ENCODE data around the gene SPTBN4.

Gene SPTBN4

DNA sequence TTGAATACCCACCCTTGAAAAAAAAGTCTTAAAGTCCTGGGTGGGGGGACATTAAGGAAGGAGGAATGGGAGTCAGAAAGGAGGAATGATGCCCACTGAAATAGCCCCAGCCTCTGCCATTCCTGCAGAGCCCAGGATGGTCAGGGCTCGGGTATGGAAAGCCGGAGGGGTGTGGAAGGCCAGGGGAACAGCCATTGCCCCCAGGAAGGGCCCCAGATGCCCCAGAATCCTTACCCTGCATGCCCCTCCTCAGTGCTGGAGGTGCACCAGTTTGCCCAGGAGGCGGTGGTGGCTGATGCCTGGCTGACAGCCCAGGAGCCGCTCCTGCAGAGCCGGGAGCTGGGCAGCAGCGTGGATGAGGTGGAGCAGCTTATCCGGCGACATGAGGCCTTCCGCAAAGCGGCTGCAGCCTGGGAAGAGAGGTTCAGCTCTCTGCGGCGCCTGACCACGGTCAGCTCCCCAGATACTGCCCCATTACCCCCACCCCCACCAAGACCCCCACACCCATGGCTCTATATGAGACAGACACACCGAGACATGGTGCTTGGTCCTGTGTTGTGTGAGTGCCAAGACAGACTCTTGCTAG, 99.2 kb downstream of the SPTBN4 start:
- no peak for DNase-seq

DNA sequence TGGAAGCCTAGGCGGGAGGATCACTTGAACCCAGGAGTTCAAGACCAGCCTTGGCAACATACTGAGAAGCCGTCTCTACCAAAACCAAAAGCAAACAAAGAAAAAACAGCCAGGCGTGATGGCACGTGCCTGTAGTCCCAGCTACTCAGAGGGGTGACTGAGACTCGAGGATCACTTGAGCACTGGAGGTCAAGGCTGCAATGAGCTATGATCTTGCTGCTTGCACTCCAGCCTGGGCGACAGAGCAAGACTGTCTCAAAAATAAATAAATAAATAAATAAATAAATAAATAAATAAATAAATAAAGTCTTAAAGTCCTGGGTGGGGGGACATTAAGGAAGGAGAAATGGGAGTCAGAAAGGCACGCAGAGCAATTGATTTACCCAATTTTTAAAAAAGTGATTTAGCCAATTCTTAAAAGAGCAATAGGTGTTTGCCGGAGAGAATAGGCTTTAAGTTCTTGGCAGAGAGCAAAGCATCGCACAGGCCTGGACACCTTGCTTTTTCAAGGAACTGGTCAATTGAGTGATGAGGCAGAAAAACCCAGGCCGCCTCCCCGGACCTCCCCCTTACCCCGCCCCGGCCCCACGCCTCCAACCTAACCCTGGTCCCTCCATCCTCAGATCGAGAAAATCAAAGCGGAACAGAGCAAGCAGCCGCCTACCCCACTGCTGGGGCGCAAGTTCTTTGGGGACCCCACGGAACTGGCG, 100.4 kb downstream of the SPTBN4 start:
- no peak for DNase-seq

DNA sequence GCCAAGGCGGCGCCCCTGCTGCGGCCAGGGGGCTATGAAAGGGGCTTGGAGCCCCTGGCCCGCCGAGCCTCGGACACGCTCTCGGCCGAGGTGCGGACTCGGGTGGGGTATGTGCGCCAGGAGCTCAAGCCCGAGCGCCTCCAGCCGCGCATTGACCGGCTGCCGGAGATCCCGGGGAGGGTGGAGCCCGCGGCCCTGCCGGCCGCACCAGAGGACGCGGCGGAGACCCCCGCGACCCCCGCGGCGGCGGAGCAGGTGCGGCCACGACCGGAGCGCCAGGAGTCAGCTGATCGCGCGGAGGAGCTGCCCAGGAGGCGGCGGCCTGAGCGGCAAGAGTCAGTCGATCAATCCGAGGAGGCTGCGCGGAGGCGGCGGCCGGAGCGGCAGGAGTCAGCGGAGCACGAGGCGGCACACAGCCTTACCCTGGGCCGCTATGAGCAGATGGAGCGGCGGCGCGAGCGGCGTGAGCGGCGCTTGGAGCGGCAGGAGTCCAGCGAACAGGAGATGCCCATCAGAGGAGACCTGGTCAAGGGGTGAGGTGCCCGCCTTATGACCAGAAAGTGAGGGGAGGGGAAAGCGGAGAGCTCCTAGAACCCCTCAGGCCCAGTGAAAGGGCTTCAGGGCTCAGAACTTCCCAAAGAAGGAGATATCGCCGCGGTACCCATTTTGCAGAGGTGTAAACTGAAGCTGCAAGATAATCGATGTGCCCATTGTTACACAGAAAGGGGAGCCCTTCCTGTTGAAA, 101.1 kb downstream of the SPTBN4 start:
- DNase-seq = no peak

DNA sequence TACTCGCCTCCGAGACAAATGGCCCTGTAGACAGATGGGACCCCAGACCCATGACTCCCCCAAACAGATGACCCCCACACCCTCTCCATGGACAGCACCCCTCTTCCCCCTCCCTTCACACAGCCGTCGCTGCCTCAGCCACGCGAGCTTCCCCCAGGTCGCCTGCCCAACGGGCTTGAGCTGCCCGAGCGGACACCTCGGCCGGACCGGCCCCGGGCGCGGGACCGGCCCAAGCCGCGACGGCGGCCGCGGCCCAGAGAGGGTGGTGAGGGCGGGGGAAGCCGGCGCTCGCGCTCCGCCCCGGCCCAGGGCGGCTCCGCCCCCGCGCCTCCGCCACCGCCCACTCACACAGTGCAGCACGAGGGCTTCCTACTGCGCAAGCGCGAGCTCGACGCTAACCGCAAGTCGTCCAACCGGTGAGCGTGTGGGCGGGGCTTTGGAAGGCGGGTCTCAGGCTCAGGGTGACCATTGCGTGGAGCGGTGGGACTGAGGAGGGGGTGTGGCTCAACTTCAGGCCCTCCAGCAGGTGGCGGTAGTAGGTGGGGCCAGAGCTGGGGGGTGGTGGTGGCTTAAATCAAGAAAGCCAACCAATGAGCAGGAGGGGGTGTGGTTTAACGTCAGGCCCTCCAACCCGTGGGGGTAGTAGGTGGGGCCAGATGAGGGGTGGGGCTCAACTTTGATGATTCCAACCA, 103.7 kb downstream of the SPTBN4 start:
- peak; percentile 99 for DNase-seq

DNA sequence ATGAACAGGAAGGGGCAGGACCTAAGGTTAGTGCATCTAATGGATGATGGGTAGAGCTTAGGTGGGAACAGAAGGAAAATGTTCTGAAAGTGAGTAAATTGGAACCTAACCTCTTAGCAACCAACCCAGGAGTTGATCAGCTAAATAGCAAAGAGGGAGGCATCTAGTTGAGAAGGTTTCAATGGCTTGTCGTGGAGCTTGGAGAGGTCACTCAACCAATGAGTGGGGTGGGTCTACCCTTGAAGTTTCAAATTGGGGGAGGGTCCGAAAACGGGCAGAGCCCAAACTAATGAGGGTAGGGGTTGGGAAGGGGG, 104.2 kb downstream of the SPTBN4 start:
- no peak for DNase-seq

DNA sequence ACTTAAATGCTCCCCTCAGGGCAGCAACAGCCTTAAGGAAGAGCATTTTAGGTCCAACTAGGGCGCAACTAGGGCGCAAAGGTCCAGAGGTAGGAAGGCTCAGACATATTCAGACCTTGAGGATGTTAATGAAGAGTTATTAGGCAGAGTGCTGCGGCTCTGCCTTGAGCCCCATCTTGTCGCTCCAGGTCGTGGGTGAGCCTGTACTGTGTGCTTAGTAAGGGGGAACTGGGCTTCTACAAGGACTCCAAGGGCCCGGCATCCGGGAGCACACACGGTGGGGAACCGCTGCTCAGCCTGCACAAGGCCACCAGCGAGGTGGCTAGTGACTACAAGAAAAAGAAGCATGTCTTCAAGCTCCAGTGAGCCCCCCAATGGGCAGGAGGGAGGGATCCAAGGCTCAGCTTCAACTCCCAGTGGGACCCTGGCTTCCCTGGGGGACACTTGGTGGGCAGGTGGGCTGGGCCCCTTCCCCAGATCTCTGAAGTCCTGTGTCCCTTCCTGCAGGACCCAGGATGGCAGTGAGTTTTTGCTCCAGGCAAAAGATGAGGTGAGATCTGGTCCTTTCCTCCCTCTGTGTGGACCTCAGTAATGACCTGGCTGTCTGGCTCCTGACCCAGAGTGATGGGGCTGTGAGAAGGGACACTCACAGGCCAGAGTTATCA, 105.2 kb downstream of the SPTBN4 start:
- DNase-seq = no peak

DNA sequence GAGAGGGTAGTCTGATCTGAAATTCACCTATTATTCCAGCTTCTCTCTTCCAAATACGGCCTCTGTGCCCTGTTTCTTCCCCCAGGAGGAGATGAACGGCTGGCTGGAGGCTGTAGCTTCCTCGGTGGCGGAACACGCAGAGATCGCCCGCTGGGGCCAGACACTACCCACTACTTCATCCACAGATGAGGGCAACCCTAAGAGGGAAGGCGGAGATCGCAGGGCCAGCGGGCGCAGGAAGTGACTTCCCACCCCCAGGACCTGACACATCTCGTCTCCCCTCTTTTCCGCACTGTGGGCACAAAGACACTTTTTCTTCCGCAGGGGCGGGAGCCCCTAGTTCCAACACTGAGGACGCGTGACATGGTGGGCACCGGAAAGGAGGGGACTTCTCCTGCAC, 108.5 kb downstream of the SPTBN4 start:
- DNase-seq = no peak

DNA sequence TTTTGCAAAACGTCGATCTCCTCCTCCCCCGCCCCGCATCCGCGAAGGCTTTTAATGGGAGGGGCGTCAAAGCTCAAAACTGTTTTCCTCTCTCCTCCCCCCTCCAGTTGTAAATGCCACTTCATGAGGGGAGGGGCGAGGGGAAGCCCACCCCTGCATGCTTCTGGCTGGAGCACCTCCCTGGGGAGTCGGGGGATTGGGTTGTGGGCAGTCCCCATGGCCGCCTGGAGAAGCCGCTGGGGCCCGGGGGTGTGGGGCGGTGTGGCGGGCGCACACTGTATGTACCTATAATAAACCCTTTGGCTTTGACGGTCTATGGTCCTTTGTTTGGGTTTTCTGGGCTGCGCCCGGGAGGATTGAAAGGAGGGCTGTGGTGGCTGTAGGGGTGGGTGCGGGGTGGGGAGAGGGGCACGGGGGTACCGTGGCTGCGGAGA, 109.4 kb downstream of the SPTBN4 start:
- DNase-seq = no peak

DNA sequence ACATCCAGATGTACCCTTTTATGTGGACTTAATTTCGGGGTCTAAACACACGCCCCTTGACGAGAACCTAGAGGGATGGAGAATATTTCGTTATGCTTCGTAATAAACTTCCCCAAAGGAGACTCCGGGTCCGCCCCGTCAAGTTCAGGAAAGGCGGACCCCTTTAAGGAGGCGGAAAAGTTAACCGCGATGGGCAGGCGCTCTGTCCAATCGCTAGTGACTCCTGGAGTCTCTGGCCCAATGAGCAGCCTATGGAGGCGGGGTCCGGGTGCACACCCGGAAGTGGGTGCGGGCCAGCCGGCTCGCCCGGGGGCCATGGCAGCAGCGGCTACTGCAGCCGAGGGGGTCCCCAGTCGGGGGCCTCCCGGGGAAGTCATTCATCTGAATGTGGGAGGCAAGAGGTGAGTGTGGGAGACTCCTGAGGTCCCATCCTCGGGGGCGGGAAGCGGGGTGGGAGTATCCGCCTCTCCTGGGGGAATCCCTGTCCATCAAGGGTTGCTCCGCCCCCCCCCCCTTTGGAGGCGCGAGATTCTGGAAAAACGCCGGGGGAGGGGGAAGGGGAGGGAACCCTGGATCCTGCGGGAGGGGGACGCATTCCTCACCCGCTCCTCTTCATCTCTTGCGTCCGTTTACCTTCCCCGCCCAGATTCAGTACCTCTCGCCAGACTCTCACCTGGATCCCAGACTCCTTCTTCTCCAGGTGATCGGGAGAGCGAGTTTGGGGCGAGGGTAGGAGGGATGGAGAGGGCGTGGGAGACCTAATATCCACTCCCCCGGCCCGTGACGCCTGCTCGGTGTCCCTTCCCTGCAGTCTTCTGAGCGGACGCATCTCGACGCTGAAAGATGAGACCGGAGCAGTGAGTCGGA, 110.0 kb downstream of the SPTBN4 start, which contains the start of gene SHKBP1:
Gene SHKBP1 (plus strand): TSS at position 289 of the 867 bp plus-strand sequence. CDS start 27 bp downstream, at position 316.
- DNase-seq = peak; percentile 95

DNA sequence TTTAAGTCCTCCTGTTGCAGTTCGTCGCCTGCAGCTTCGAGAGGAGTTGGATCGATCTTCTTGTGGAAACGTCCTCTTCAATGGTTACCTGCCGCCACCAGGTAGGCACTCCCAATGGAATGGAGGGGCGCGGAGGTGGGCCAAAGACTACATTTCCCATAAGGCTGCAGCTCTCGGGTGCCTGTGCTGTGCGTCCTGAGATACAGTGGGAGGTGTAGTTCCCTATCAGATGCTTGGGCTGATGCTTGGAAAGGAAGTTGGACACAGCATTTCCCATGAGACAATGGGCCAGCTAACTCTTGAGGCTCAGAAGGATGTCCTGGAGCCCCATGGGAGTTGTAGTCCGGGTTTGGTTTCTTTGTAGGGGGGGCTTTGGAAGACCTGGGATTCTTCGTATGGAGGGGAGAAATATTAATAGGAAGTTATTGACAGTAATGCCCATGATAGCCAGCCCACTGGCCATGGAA, 111.7 kb downstream of the SPTBN4 start:
- DNase-seq = peak; percentile 63

DNA sequence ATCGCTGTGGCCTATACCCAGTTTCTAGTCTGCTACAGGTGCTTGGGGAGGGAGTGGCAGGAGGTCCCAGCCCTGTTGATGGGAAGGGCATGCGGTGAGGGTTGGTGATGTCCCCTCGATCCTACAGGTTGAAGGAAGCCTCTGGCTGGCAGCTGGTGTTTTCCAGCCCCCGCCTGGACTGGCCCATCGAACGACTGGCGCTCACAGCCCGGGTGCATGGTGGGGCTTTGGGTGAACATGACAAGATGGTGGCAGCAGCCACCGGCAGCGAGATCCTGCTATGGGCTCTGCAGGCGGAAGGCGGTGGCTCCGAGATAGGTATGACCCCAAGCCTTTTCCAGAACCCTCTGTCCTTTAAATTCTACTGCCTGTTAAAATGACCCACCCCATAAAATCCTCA, 113.8 kb downstream of the SPTBN4 start:
- no peak for DNase-seq

DNA sequence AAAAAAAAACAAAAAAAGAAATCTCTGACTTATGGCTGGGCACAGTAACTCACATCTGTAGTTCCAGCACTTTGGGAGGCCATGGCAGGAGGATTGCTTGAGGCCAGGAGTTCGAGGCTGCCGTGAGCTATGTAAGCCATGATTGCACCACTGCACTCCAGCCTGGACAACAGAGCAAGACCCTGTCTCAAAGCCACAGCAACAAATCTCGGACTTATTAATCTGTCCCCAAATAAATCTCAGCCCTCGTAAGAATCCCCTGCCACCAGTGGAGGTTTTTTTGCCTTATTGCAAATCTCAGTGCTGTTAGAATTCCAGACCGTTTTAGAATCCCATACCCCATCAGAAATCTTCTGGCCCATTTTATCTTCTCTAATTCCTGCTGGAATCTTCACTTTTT, 114.7 kb downstream of the SPTBN4 start:
- no peak for DNase-seq

DNA sequence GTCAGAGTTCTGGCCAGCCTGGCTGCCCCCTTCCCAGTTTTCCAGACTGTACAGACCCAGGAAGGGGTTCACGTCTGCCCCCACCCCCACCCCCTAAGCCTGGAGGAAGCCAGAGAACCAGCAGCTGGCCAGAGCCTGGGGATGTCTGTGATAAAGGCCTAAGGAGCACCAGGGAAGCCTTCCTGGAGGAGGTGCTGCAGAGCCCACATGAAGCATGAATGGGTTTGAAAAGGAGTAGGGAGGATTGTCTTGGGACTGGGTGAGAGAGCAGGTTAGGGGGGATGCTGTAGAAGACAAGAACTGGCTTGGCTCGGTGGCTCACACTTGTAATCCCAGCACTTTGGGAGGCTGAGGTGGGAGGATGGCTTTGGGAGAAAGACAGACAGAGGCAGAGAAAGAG, 115.7 kb downstream of the SPTBN4 start:
- no peak for DNase-seq

DNA sequence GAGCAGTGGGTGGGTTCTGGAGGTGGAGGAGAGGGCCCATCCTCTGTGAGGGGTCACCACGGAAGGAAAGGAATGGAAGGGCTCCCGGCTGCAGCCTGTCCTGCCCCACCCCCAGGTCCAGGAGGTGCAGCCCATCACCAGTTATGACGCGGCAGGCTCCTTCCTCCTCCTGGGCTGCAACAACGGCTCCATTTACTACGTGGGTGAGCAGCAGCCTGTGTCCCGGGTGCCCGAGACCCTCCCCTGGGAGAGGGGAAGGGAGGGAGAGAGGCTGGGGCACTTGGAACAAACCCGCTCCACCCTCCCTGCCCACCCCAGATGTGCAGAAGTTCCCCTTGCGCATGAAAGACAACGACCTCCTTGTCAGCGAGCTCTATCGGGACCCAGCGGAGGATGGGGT, 116.5 kb downstream of the SPTBN4 start:
- DNase-seq = no peak

DNA sequence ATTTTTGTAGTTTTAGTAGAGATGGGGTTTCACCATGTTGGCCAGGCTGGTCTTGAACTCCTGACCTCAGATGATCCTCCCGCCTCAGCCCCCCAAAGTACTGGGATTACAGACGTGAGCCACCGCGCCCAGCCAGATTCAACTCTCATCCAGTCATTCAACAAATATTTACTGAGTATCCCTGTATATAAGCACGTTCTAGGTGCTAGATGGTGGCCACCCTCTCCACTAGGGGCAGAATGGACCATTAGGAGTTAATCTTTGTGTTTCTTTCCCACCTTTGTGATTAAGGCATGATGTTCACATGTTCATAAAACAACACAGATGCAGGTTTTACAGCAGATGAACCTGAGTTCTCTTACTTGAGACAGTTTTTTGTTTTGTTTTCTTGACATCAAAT, 117.2 kb downstream of the SPTBN4 start:
- DNase-seq = no peak

DNA sequence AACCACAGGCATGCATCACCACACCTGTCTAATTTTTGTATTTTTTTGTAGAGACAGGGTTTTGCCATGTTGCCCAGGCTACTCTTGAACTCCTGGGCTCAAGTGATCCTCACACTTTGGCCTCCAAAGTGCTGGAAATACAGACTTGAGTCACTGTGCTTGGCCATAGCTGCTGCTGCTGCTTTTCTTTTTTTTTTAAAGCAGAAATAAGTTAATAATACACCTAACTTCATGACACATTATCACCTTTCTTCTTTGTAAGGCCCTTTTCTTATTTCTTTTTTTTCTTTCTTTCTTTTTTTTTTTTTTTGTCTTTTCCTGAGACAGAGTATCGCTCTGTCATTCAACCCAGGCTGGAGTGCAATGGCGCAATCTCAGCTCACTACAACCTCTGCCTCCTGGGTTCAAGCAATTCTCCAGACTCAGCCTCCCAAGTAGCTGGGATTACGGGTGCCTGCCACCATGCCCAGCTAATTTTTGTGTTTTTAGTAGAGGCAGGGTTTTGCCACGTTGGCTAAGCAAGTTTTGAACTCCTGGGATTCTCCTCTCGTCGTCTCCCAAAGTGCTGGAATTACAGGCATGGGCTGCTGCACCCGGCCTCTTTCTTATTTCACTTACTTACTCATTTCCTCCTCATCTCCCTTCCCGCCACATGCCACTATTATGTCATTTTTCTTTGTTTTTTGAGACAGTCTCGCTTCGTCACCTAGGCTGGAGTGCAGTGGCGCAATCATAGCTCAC, 118.6 kb downstream of the SPTBN4 start:
- DNase-seq = peak; percentile 86

DNA sequence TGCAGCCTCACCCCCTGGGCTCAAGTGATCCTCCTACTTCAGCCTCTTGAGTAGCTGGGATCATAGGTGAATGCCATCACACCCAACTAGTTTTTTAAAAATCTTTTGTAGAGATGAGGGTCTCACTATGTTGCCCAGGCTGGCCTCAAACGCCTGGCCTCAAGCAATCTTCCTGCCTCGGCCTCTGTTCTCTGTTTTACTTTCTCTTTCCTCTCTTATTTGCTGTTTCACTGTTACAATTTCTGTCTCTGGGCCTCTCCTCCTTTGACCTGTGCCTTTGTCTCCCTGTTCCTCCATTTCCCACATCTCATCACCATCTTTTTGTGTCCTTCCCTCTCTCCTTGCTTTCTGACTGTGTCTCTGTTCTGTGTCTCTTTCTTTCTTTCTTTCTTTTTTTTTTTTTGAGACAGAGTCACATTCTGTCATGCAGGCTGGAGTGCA, 119.2 kb downstream of the SPTBN4 start:
- no peak for DNase-seq

DNA sequence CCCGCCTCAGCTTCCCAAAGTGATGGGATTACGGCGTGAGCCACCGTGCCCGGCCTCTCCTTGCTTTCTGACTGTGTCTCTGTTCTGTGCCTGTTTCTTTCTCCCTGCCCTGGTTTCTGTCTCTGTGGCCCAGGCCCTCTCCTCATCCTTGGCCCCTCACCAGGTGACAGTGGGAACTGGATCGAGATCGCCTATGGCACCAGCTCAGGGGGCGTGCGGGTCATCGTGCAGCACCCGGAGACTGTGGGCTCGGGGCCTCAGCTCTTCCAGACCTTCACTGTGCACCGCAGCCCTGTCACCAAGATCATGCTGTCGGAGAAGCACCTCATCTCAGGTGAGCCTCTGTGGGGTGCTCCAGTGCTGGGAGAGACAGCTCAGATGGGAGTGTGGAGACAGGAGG, 119.8 kb downstream of the SPTBN4 start:
- no peak for DNase-seq

DNA sequence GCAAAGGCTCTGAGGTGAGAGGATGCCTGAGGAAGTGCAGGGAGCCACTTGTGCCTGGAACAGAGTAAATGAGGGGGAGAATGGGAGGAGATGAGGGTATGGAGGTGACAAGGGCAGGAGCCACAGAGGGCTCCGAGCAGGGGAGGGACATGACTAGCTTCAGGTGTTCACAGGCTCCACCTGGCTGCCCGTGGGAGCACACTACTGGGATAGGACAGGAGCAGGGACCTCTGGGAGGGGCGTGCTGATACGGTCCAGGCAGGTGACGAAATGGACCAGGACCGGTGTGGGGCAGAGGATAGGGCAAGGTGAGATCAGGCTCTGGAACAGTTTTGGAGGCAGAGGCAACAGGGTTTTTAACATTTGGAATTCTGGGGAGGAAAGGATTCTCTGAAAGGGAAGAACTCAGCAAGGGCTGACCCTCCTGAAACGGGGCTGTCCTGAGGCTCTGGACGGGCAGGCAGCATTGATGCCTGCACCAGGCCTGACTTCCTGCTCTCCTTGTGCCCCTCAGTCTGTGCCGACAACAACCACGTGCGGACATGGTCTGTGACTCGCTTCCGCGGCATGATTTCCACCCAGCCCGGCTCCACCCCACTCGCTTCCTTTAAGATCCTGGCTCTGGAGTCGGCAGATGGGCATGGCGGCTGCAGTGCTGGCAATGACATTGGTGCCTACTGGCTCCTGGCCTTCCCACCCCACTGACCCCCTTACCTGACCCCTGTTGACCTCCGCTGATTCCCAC, 121.5 kb downstream of the SPTBN4 start:
- DNase-seq = peak; percentile 74
